IMR-90 (cell line): ENCODE data around the gene LECT2. TPM values are rescaled to one million over a fixed set of nuclear protein-coding genes. Genes with fewer than 3 reads are reported as not detected.

Experiments
- ATAC-seq: fragments of 200-7000 bp; cut with Tn5 transposase; 2 replicates; pipeline ENCODE4 v1.9.1; 2020; ENCODE audit warnings: low read depth, mild to moderate bottlenecking, moderate library complexity
- BruUV-seq: library from RNA; stranded (reverse); fragments of 400-500 nt; replicated peaks from 2 replicates; lab custom pipeline; 2021; lab: Mats Ljungman, UMichigan
- CTCF ChIA-PET: fragments of 300-600 bp; formaldehyde crosslinking; extraction: SDS; loops from one replicate; lab custom pipeline; 2021; ENCODE audit warnings: antibody characterized with exemption; lab: Yijun Ruan, JAX
- POLR2A ChIA-PET: fragments of 300-600 bp; sonication (Branson Sonifier 250); formaldehyde crosslinking; loops from one replicate; lab custom pipeline; 2022; ENCODE audit warnings: antibody characterized with exemption; ENCODE audit not compliant: unreplicated experiment; lab: Charles Lee
- DNase-seq: peaks from one replicate; pipeline ENCODE4 v3.0.0; 2013
- H2AFZ ChIP-seq: replicated peaks from 2 replicates; pipeline ENCODE3; 2013; ENCODE audit warnings: low read length, mild to moderate bottlenecking; ENCODE audit not compliant: poor library complexity
- H2AK5ac ChIP-seq: 2 replicates; pipeline ENCODE4 v1.6.1; 2013; ENCODE audit warnings: low read depth, low read length, inconsistent platforms
- H2AK9ac ChIP-seq: replicated peaks from 2 replicates; pipeline ENCODE3; 2013; ENCODE audit warnings: mild to moderate bottlenecking, low read depth, low read length, moderate library complexity; ENCODE audit not compliant: poor library complexity
- H2BK120ac ChIP-seq: 2 replicates; pipeline ENCODE4 v1.6.1; 2013; ENCODE audit warnings: low read depth, low read length, inconsistent platforms
- H2BK15ac ChIP-seq: 3 replicates; pipeline ENCODE4 v1.6.1; 2013; ENCODE audit warnings: low read depth, low read length, inconsistent platforms
- H2BK20ac ChIP-seq: 2 replicates; pipeline ENCODE4 v1.6.1; 2013; ENCODE audit warnings: low read depth, mild to moderate bottlenecking, inconsistent platforms, low read length, moderate library complexity
- H2BK5ac ChIP-seq: 2 replicates; pipeline ENCODE4 v1.6.1; 2013; ENCODE audit warnings: mild to moderate bottlenecking, low read depth, low read length, inconsistent platforms; ENCODE audit not compliant: poor library complexity, severe bottlenecking
- H3K14ac ChIP-seq: replicated peaks from 2 replicates; pipeline ENCODE4 v1.6.1; 2013; ENCODE audit warnings: low read depth, low read length, inconsistent platforms
- H3K18ac ChIP-seq: 2 replicates; pipeline ENCODE4 v1.6.1; 2013; ENCODE audit warnings: low read depth, low read length, control low read depth
- H3K23ac ChIP-seq: 2 replicates; pipeline ENCODE4 v1.6.1; 2013; ENCODE audit warnings: low read depth, low read length, inconsistent platforms
- H3K27ac ChIP-seq: 2 replicates; pipeline ENCODE4 v1.5.1; 2013; ENCODE audit warnings: mild to moderate bottlenecking, control low read depth, low read length; ENCODE audit not compliant: insufficient read depth
- H3K27me3 ChIP-seq: 2 replicates; pipeline ENCODE4 v1.6.1; 2013; ENCODE audit warnings: low read length; ENCODE audit not compliant: control insufficient read depth, insufficient read depth
- H3K36me3 ChIP-seq: 2 replicates; pipeline ENCODE4 v1.6.1; 2013; ENCODE audit warnings: low read length, mixed read lengths; ENCODE audit not compliant: control insufficient read depth, insufficient read depth
- H3K4ac ChIP-seq: 2 replicates; pipeline ENCODE4 v1.6.1; 2013; ENCODE audit warnings: low read depth, low read length, inconsistent platforms
- H3K4me1 ChIP-seq: 2 replicates; pipeline ENCODE4 v1.6.1; 2013; ENCODE audit warnings: low read length, mixed read lengths; ENCODE audit not compliant: control insufficient read depth, insufficient read depth
- H3K4me2 ChIP-seq: 2 replicates; pipeline ENCODE4 v1.6.1; 2013; ENCODE audit warnings: low read depth, mild to moderate bottlenecking, control low read depth, low read length, moderate library complexity
- H3K4me3 ChIP-seq: 2 replicates; pipeline ENCODE4 v1.5.1; 2013; ENCODE audit warnings: low read depth, mild to moderate bottlenecking, control low read depth, low read length, moderate library complexity; ENCODE audit not compliant: insufficient read depth
- H3K56ac ChIP-seq: 2 replicates; pipeline ENCODE4 v1.6.1; 2013; ENCODE audit warnings: low read length, inconsistent platforms; ENCODE audit not compliant: insufficient read depth; ENCODE audit errors: extremely low read depth
- H3K79me1 ChIP-seq, 2 experiments: 2 replicates each; pipeline ENCODE4 v1.6.1; 2013; ENCODE audit warnings: low read length in 2 of 2, inconsistent platforms in 1 of 2, low read depth in 1 of 2
- H3K9ac ChIP-seq: 2 replicates; pipeline ENCODE4 v1.6.1; 2013; ENCODE audit warnings: low read depth, low read length, control low read depth
- H3K9me1 ChIP-seq: 2 replicates; pipeline ENCODE4 v1.6.1; 2013; ENCODE audit warnings: low read length, inconsistent platforms; ENCODE audit not compliant: insufficient read depth
- H3K9me3 ChIP-seq: 2 replicates; pipeline ENCODE4 v1.6.1; 2013; ENCODE audit warnings: low read length; ENCODE audit not compliant: control insufficient read depth, insufficient read depth
- H4K20me1 ChIP-seq: 2 replicates; pipeline ENCODE4 v1.6.1; 2013; ENCODE audit warnings: low read length, inconsistent platforms; ENCODE audit not compliant: insufficient read depth
- H4K5ac ChIP-seq: 2 replicates; pipeline ENCODE4 v1.6.1; 2013; ENCODE audit warnings: mild to moderate bottlenecking, low read depth, low read length, control low read depth
- H4K8ac ChIP-seq, 2 experiments: 2 replicates each; pipeline ENCODE4 v1.6.1; 2013; ENCODE audit warnings: low read depth in 2 of 2, low read length in 2 of 2, control low read depth in 1 of 2, inconsistent platforms in 1 of 2
- H4K91ac ChIP-seq: 2 replicates; pipeline ENCODE4 v1.6.1; 2013; ENCODE audit warnings: low read depth, low read length, inconsistent platforms; ENCODE audit not compliant: insufficient read depth
- POLR2A ChIP-seq: IDR thresholded peaks from 2 replicates; pipeline ENCODE4 v1.6.1; 2012; ENCODE audit warnings: mild to moderate bottlenecking, low read depth, low read length
- RAD21 ChIP-seq: IDR thresholded peaks from 2 replicates; pipeline ENCODE4 v1.6.1; 2012; ENCODE audit warnings: low read length, improper control_type of control experiment
- WGBS, 2 experiments: methylation state at CpG; one replicate each; pipeline versions ENCODE4 v1.1.5 to v1.1.7; 2013; ENCODE audit warnings: missing lambda C conversion rate in 2 of 2; ENCODE audit not compliant: insufficient read length in 1 of 2; ENCODE audit errors: extremely low coverage in 2 of 2; 5-methylcytosine and 5-hydroxymethylcytosine counted together
- dilution Hi-C: fragments of 300-500 bp; cut with HindIII; formaldehyde crosslinking; loops from one replicate; pipeline ENCODE4 v1.14.3; 2018; ENCODE audit warnings: low sequenced_read_pairs; ENCODE audit not compliant: unreplicated experiment
- in situ Hi-C: fragments of 300-500 bp; cut with MboI; formaldehyde crosslinking; loops from 3 replicates; pipeline ENCODE4 v1.14.3; 2019; ENCODE audit warnings: low sequenced_read_pairs, inconsistent platforms, mixed read lengths
- intact Hi-C: fragments of 100-400 bp; cut with micrococcal nuclease; formaldehyde crosslinking; loops from 2 replicates; pipeline ENCODE4 v1.10.0; 2022
- polyA plus RNA-seq, 3 experiments: library from polyadenylated mRNA; depleted of rRNA; stranded (reverse); fragments of >200 nt; gene quantifications; 2 replicates each; pipeline ENCODE4 v1.2.3, GENCODE V29; 2012; ENCODE audit warnings: low replicate concordance in 1 of 3
- total RNA-seq: library from RNA; depleted of rRNA; stranded (reverse); fragments of >200 nt; gene quantifications from 2 replicates; pipeline ENCODE4 v1.2.3, GENCODE V29; 2012

LECT2 gene
- total and polyA plus RNA-seq, 2 of the 4 experiments (the other 2 are of a cell fraction), result not detected

DNA sequence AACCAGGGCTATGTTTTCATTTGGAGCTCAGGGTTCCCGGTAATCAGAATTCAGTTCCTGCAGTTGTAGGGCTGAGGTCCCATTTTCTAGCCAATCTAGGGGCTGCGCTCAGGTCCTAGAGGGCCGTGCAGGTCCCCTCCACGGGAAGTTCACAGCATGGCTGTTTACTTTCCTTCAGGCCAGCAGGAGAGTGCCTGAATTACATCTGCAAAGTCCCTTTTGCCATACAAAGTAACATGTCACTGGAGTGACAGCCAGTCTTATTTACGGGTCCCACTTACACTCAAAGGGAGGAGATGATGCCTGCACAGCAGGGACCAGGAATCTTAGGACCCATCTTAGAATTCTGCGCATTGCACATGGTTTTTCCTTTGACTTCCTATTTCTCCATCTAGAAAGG lies 44.1 kb upstream of the LECT2 start:
- peaks cover 0 to 26% of the 10 kb centered on the region in 2 experiments; a peak in 2 of 4 replicates for H3K79me1 ChIP-seq
- H3K9ac ChIP-seq, result no peak overlapping the region
- H3K4me1 ChIP-seq, result peaks cover 35% of the 10 kb centered on the region
- H3K4me2 ChIP-seq, result no peak overlapping the region
- peak overlapping the region; percentile 41 for H3K27ac ChIP-seq
- peak overlapping the region; percentile 90 for H4K91ac ChIP-seq
- ATAC-seq, result no peak
- peak overlapping the region; percentile 36 for H3K23ac ChIP-seq
- H3K14ac ChIP-seq, result peak overlapping the region; percentile 56
- peak overlapping the region; percentile 63 for H3K18ac ChIP-seq
- peak overlapping the region; percentile 4 for H2AFZ ChIP-seq
- in situ Hi-C loops (no loop called here), intact Hi-C loops (no loop called here), dilution Hi-C loops (no loop called here)
- 79% methylated on average over 3 of the region's 6 CpGs; no CpG with 5 or more reads in 1 of the 2 experiments for WGBS, 2 experiments
- no peak for DNase-seq
- peak overlapping the region; percentile 37 for H4K5ac ChIP-seq
- no peaks in the 10 kb centered on the region for H4K20me1 ChIP-seq
- ChIA-PET CTCF (interaction anchor here (0.5 to 2.2 kb wide), 3 partner anchors 21 to 224 kb away, joined by 3 to 6 read pairs (median 4); no protein-coding TSS in a partner anchor), POLR2A (no interaction called here)
- peak overlapping the region; percentile 79 for H2BK5ac ChIP-seq
- H2BK20ac ChIP-seq, result peak overlapping the region; percentile 90
- no peaks in the 10 kb centered on the region for H3K9me3 ChIP-seq
- peak overlapping the region; percentile 30 for H3K56ac ChIP-seq
- H3K9me1 ChIP-seq, result peaks cover 37% of the 10 kb centered on the region
- no peak overlapping the region for H3K4me3 ChIP-seq
- peak overlapping the region; percentile 68 for H2BK15ac ChIP-seq
- peak overlapping the region; percentile 47 for H2AK9ac ChIP-seq
- H4K8ac ChIP-seq, result peak overlapping the region; percentile 17 to 79; a peak in 3 of 4 replicates
- peak overlapping the region; percentile 86 for H3K4ac ChIP-seq
- BruUV-seq, result no TSS peak
- peak overlapping the region; percentile 73 for H2AK5ac ChIP-seq
- no peaks in the 10 kb centered on the region for H3K36me3 ChIP-seq
- H3K27me3 ChIP-seq, result no peaks in the 10 kb centered on the region
- no peak for TF ChIP-seq RAD21
- TF ChIP-seq POLR2A, result 0 out of 2 replicates have a peak, but pooled peaks have one; percentile 1
- H2BK120ac ChIP-seq, result peak overlapping the region; percentile 95
